IMR-90 (cell line): Measurements from ENCODE around the gene ZFHX3. TPM values are rescaled to one million over a fixed set of nuclear protein-coding genes. Genes with fewer than 3 reads are reported as not detected.

Source experiments
- ATAC-seq: fragments of 200-7000 bp; cut with Tn5 transposase; 2 replicates; pipeline ENCODE4 v1.9.1; 2020; ENCODE audit warnings: low read depth, mild to moderate bottlenecking, moderate library complexity
- BruUV-seq: library from RNA; stranded (reverse); fragments of 400-500 nt; replicated peaks from 2 replicates; lab custom pipeline; 2021; lab: Mats Ljungman, UMichigan
- CTCF ChIA-PET: fragments of 300-600 bp; formaldehyde crosslinking; extraction: SDS; loops from one replicate; lab custom pipeline; 2021; ENCODE audit warnings: antibody characterized with exemption; lab: Yijun Ruan, JAX
- POLR2A ChIA-PET: fragments of 300-600 bp; sonication (Branson Sonifier 250); formaldehyde crosslinking; loops from one replicate; lab custom pipeline; 2022; ENCODE audit warnings: antibody characterized with exemption; ENCODE audit not compliant: unreplicated experiment; lab: Charles Lee
- DNase-seq: peaks from one replicate; pipeline ENCODE4 v3.0.0; 2013
- H2AFZ ChIP-seq: replicated peaks from 2 replicates; pipeline ENCODE3; 2013; ENCODE audit warnings: low read length, mild to moderate bottlenecking; ENCODE audit not compliant: poor library complexity
- H2AK5ac ChIP-seq: 2 replicates; pipeline ENCODE4 v1.6.1; 2013; ENCODE audit warnings: low read depth, low read length, inconsistent platforms
- H2AK9ac ChIP-seq: replicated peaks from 2 replicates; pipeline ENCODE3; 2013; ENCODE audit warnings: mild to moderate bottlenecking, low read depth, low read length, moderate library complexity; ENCODE audit not compliant: poor library complexity
- H2BK120ac ChIP-seq: 2 replicates; pipeline ENCODE4 v1.6.1; 2013; ENCODE audit warnings: low read depth, low read length, inconsistent platforms
- H2BK15ac ChIP-seq: 3 replicates; pipeline ENCODE4 v1.6.1; 2013; ENCODE audit warnings: low read depth, low read length, inconsistent platforms
- H2BK20ac ChIP-seq: 2 replicates; pipeline ENCODE4 v1.6.1; 2013; ENCODE audit warnings: low read depth, mild to moderate bottlenecking, inconsistent platforms, low read length, moderate library complexity
- H2BK5ac ChIP-seq: 2 replicates; pipeline ENCODE4 v1.6.1; 2013; ENCODE audit warnings: mild to moderate bottlenecking, low read depth, low read length, inconsistent platforms; ENCODE audit not compliant: poor library complexity, severe bottlenecking
- H3K14ac ChIP-seq: replicated peaks from 2 replicates; pipeline ENCODE4 v1.6.1; 2013; ENCODE audit warnings: low read depth, low read length, inconsistent platforms
- H3K18ac ChIP-seq: 2 replicates; pipeline ENCODE4 v1.6.1; 2013; ENCODE audit warnings: low read depth, low read length, control low read depth
- H3K23ac ChIP-seq: 2 replicates; pipeline ENCODE4 v1.6.1; 2013; ENCODE audit warnings: low read depth, low read length, inconsistent platforms
- H3K27ac ChIP-seq: 2 replicates; pipeline ENCODE4 v1.5.1; 2013; ENCODE audit warnings: mild to moderate bottlenecking, control low read depth, low read length; ENCODE audit not compliant: insufficient read depth
- H3K27me3 ChIP-seq: 2 replicates; pipeline ENCODE4 v1.6.1; 2013; ENCODE audit warnings: low read length; ENCODE audit not compliant: control insufficient read depth, insufficient read depth
- H3K36me3 ChIP-seq: 2 replicates; pipeline ENCODE4 v1.6.1; 2013; ENCODE audit warnings: low read length, mixed read lengths; ENCODE audit not compliant: control insufficient read depth, insufficient read depth
- H3K4ac ChIP-seq: 2 replicates; pipeline ENCODE4 v1.6.1; 2013; ENCODE audit warnings: low read depth, low read length, inconsistent platforms
- H3K4me1 ChIP-seq: 2 replicates; pipeline ENCODE4 v1.6.1; 2013; ENCODE audit warnings: low read length, mixed read lengths; ENCODE audit not compliant: control insufficient read depth, insufficient read depth
- H3K4me2 ChIP-seq: 2 replicates; pipeline ENCODE4 v1.6.1; 2013; ENCODE audit warnings: low read depth, mild to moderate bottlenecking, control low read depth, low read length, moderate library complexity
- H3K4me3 ChIP-seq: 2 replicates; pipeline ENCODE4 v1.5.1; 2013; ENCODE audit warnings: low read depth, mild to moderate bottlenecking, control low read depth, low read length, moderate library complexity; ENCODE audit not compliant: insufficient read depth
- H3K56ac ChIP-seq: 2 replicates; pipeline ENCODE4 v1.6.1; 2013; ENCODE audit warnings: low read length, inconsistent platforms; ENCODE audit not compliant: insufficient read depth; ENCODE audit errors: extremely low read depth
- H3K79me1 ChIP-seq, 2 experiments: 2 replicates each; pipeline ENCODE4 v1.6.1; 2013; ENCODE audit warnings: low read length in 2 of 2, inconsistent platforms in 1 of 2, low read depth in 1 of 2
- H3K9ac ChIP-seq: 2 replicates; pipeline ENCODE4 v1.6.1; 2013; ENCODE audit warnings: low read depth, low read length, control low read depth
- H3K9me1 ChIP-seq: 2 replicates; pipeline ENCODE4 v1.6.1; 2013; ENCODE audit warnings: low read length, inconsistent platforms; ENCODE audit not compliant: insufficient read depth
- H3K9me3 ChIP-seq: 2 replicates; pipeline ENCODE4 v1.6.1; 2013; ENCODE audit warnings: low read length; ENCODE audit not compliant: control insufficient read depth, insufficient read depth
- H4K20me1 ChIP-seq: 2 replicates; pipeline ENCODE4 v1.6.1; 2013; ENCODE audit warnings: low read length, inconsistent platforms; ENCODE audit not compliant: insufficient read depth
- H4K5ac ChIP-seq: 2 replicates; pipeline ENCODE4 v1.6.1; 2013; ENCODE audit warnings: mild to moderate bottlenecking, low read depth, low read length, control low read depth
- H4K8ac ChIP-seq, 2 experiments: 2 replicates each; pipeline ENCODE4 v1.6.1; 2013; ENCODE audit warnings: low read depth in 2 of 2, low read length in 2 of 2, control low read depth in 1 of 2, inconsistent platforms in 1 of 2
- H4K91ac ChIP-seq: 2 replicates; pipeline ENCODE4 v1.6.1; 2013; ENCODE audit warnings: low read depth, low read length, inconsistent platforms; ENCODE audit not compliant: insufficient read depth
- BHLHE40 ChIP-seq: fragments of 150-350 bp; IDR thresholded peaks from 2 replicates; pipeline ENCODE4 v1.6.1; 2016; ENCODE audit warnings: mild to moderate bottlenecking, low read depth, low read length
- CEBPB ChIP-seq: IDR thresholded peaks from 2 replicates; pipeline ENCODE4 v1.6.1; 2012; ENCODE audit warnings: low read depth, low read length, improper control_type of control experiment
- CHD1 ChIP-seq: IDR thresholded peaks from 2 replicates; pipeline ENCODE4 v1.6.1; 2012; ENCODE audit warnings: low read depth, low read length, improper control_type of control experiment
- FOS ChIP-seq: fragments of 150-350 bp; IDR thresholded peaks from 2 replicates; pipeline ENCODE4 v1.6.1; 2016; ENCODE audit warnings: low read depth, low read length
- MAFK ChIP-seq: IDR thresholded peaks from 2 replicates; pipeline ENCODE4 v1.6.1; 2012; ENCODE audit warnings: low read depth, low read length, improper control_type of control experiment
- MAZ ChIP-seq: IDR thresholded peaks from 2 replicates; pipeline ENCODE4 v1.6.1; 2012; ENCODE audit warnings: low read depth, mild to moderate bottlenecking, low read length, improper control_type of control experiment, moderate library complexity, borderline replicate concordance
- MXI1 ChIP-seq: IDR thresholded peaks from 2 replicates; pipeline ENCODE4 v1.6.1; 2012; ENCODE audit warnings: low read depth, mild to moderate bottlenecking, low read length, moderate library complexity, borderline replicate concordance
- NFE2L2 ChIP-seq: fragments of 150-350 bp; IDR thresholded peaks from 2 replicates; pipeline ENCODE4 v1.6.1; 2016; ENCODE audit warnings: low read depth, mild to moderate bottlenecking, low read length
- POLR2A ChIP-seq: IDR thresholded peaks from 2 replicates; pipeline ENCODE4 v1.6.1; 2012; ENCODE audit warnings: mild to moderate bottlenecking, low read depth, low read length
- RAD21 ChIP-seq: IDR thresholded peaks from 2 replicates; pipeline ENCODE4 v1.6.1; 2012; ENCODE audit warnings: low read length, improper control_type of control experiment
- RCOR1 ChIP-seq: IDR thresholded peaks from 2 replicates; pipeline ENCODE4 v1.6.1; 2012; ENCODE audit warnings: mild to moderate bottlenecking, low read length, improper control_type of control experiment; ENCODE audit not compliant: insufficient replicate concordance
- RFX5 ChIP-seq: IDR thresholded peaks from 2 replicates; pipeline ENCODE4 v1.8.0; 2012; ENCODE audit warnings: low read depth, mild to moderate bottlenecking, low read length, moderate library complexity
- SMC3 ChIP-seq: fragments of 150-350 bp; IDR thresholded peaks from 2 replicates; pipeline ENCODE4 v1.6.1; 2016; ENCODE audit warnings: low read depth, mild to moderate bottlenecking, antibody characterized with exemption, low read length, moderate library complexity
- WGBS, 2 experiments: methylation state at CpG; one replicate each; pipeline versions ENCODE4 v1.1.5 to v1.1.7; 2013; ENCODE audit warnings: missing lambda C conversion rate in 2 of 2; ENCODE audit not compliant: insufficient read length in 1 of 2; ENCODE audit errors: extremely low coverage in 2 of 2; 5-methylcytosine and 5-hydroxymethylcytosine counted together
- dilution Hi-C: fragments of 300-500 bp; cut with HindIII; formaldehyde crosslinking; loops from one replicate; pipeline ENCODE4 v1.14.3; 2018; ENCODE audit warnings: low sequenced_read_pairs; ENCODE audit not compliant: unreplicated experiment
- in situ Hi-C: fragments of 300-500 bp; cut with MboI; formaldehyde crosslinking; loops from 3 replicates; pipeline ENCODE4 v1.14.3; 2019; ENCODE audit warnings: low sequenced_read_pairs, inconsistent platforms, mixed read lengths
- intact Hi-C: fragments of 100-400 bp; cut with micrococcal nuclease; formaldehyde crosslinking; loops from 2 replicates; pipeline ENCODE4 v1.10.0; 2022
- polyA plus RNA-seq, 3 experiments: library from polyadenylated mRNA; depleted of rRNA; stranded (reverse); fragments of >200 nt; gene quantifications; 2 replicates each; pipeline ENCODE4 v1.2.3, GENCODE V29; 2012; ENCODE audit warnings: low replicate concordance in 1 of 3
- total RNA-seq: library from RNA; depleted of rRNA; stranded (reverse); fragments of >200 nt; gene quantifications from 2 replicates; pipeline ENCODE4 v1.2.3, GENCODE V29; 2012
- TF ChIP-seq, protein P1 (sequence below): conservative IDR thresholded peaks from 2 replicates; pipeline ENCODE4 v1.5.1; 2012; ENCODE audit warnings: mild to moderate bottlenecking, low read depth, low read length, improper control_type of control experiment
- TF ChIP-seq, protein P2 (sequence below): fragments of 150-350 bp; IDR thresholded peaks from 2 replicates; pipeline ENCODE4 v1.6.1; 2016; ENCODE audit warnings: low read depth, mild to moderate bottlenecking, low read length, moderate library complexity, borderline replicate concordance

Gene ZFHX3
- total and polyA plus RNA-seq, 2 of the 4 experiments (the other 2 are of a cell fraction), result 1.4 to 1.7 TPM

DNA sequence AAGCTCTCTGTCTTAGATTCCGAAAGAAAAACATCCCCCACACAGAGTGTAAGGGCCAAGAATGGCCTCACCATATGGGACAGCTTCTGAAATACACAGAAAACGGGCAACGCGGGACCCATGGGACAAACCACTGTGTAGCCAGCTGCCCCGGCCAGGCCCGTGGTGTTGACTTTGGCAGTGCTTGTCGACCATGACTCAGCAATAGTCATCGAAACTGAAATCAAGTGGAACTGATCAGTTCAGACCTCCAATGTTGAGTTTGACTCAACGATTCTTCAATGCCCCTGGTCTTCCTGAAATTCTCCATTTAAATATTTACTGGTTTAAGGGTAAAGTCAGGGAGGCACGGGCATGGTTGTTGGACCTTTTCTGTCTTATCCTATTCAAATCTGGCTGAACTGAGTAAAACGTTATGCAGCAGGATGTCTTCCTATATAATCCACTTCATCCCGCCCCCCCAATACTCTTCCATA lies 27.5 kb downstream of the ZFHX3 start:
- Histone ChIP-seq H2AK9ac (no peak overlapping the region), H2BK15ac (0 out of 3 replicates have a peak overlapping the region, but pooled peaks have one; percentile 35), H3K56ac (no peak overlapping the region), H3K27me3 (no peaks in the 10 kb centered on the region), H2AK5ac (peak overlapping the region; percentile 0), H4K20me1 (peaks cover 69% of the 10 kb centered on the region), H2AFZ (peak overlapping the region; percentile 46), H3K27ac (peak overlapping the region; percentile 6; the same call in 1 of the 2 replicates), H4K91ac (0 out of 2 replicates have a peak overlapping the region, but pooled peaks have one; percentile 14), H3K4me2 (peak overlapping the region; percentile 71), H3K23ac (peak overlapping the region; percentile 80; the same call in 1 of the 2 replicates), H4K8ac (peak overlapping the region in 1 of 2 experiments; percentile 32; a peak in 2 of 4 replicates), H3K9me3 (no peaks in the 10 kb centered on the region), H2BK5ac (peak overlapping the region; percentile 47), H3K9ac (no peak overlapping the region), H3K4ac (peak overlapping the region; percentile 47; the same call in 1 of the 2 replicates), H3K14ac (peak overlapping the region; percentile 41; the same call in 1 of the 2 replicates), H3K4me1 (peaks cover 25% of the 10 kb centered on the region), H3K18ac (no peak overlapping the region), H4K5ac (no peak overlapping the region), H3K9me1 (peaks cover 25% of the 10 kb centered on the region), H3K79me1 (peaks cover 39 to 95% of the 10 kb centered on the region in 2 experiments), H2BK20ac (peak overlapping the region; percentile 51), H3K4me3 (no peak overlapping the region), H2BK120ac (peak overlapping the region; percentile 48), H3K36me3 (no peaks in the 10 kb centered on the region)
- dilution Hi-C loops, result no loop called here
- in situ Hi-C loops, result no loop called here
- ATAC-seq (peak; percentile 76), DNase-seq (peak; percentile 92)
- ChIA-PET CTCF (interaction anchor here (0.6 kb wide), 2 partner anchors 9 to 1238 kb away, joined by 3 read pairs; no protein-coding TSS in a partner anchor), POLR2A (no interaction called here)
- intact Hi-C loops, result no loop called here
- 3% methylated on average over 7 of the region's 12 CpGs; no CpG with 5 or more reads in 1 of the 2 experiments for WGBS, 2 experiments
- BruUV-seq, result no TSS peak
- TF ChIP-seq BHLHE40, result peak; percentile 35; the same call in 1 of the 2 replicates
- TF ChIP-seq NFE2L2, result peak; percentile 100
- TF ChIP-seq CHD1, result no peak
- no peak for TF ChIP-seq RFX5
- TF ChIP-seq MXI1, result no peak
- TF ChIP-seq, protein P1, sequence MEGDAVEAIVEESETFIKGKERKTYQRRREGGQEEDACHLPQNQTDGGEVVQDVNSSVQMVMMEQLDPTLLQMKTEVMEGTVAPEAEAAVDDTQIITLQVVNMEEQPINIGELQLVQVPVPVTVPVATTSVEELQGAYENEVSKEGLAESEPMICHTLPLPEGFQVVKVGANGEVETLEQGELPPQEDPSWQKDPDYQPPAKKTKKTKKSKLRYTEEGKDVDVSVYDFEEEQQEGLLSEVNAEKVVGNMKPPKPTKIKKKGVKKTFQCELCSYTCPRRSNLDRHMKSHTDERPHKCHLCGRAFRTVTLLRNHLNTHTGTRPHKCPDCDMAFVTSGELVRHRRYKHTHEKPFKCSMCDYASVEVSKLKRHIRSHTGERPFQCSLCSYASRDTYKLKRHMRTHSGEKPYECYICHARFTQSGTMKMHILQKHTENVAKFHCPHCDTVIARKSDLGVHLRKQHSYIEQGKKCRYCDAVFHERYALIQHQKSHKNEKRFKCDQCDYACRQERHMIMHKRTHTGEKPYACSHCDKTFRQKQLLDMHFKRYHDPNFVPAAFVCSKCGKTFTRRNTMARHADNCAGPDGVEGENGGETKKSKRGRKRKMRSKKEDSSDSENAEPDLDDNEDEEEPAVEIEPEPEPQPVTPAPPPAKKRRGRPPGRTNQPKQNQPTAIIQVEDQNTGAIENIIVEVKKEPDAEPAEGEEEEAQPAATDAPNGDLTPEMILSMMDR, result no peak
- TF ChIP-seq, protein P2, sequence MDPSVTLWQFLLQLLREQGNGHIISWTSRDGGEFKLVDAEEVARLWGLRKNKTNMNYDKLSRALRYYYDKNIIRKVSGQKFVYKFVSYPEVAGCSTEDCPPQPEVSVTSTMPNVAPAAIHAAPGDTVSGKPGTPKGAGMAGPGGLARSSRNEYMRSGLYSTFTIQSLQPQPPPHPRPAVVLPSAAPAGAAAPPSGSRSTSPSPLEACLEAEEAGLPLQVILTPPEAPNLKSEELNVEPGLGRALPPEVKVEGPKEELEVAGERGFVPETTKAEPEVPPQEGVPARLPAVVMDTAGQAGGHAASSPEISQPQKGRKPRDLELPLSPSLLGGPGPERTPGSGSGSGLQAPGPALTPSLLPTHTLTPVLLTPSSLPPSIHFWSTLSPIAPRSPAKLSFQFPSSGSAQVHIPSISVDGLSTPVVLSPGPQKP, result no peak
- peak; percentile 90 for TF ChIP-seq MAFK
- TF ChIP-seq CEBPB, result 0 out of 2 replicates have a peak, but pooled peaks have one; percentile 30
- no peak for TF ChIP-seq POLR2A
- peak; percentile 68; the same call in 1 of the 2 replicates for TF ChIP-seq FOS
- no peak for TF ChIP-seq RCOR1
- TF ChIP-seq MAZ, result no peak
- no peak for TF ChIP-seq SMC3
- TF ChIP-seq RAD21, result no peak
